Renal pelvis (tissue), 12 donors: ENCODE measurements around the gene CMTM5. TPM values are rescaled to one million over a fixed set of nuclear protein-coding genes. Genes with fewer than 3 reads are reported as not detected.

Experiments
- DNase-seq: peaks from one replicate; pipeline ENCODE4 v3.0.0-alpha.2; 2013
- long read RNA-seq, 16 experiments: transcript quantifications; one replicate each; lab custom pipeline, GENCODE V29; 2026
- polyA plus RNA-seq, 3 donors: library from polyadenylated mRNA; unstranded; fragments of 120-200 nt; gene quantifications; one replicate each; pipeline ENCODE4 v1.2.1, GENCODE V29; 2013; ENCODE audit not compliant: insufficient read length in 3 of 3

Gene CMTM5, protein sequence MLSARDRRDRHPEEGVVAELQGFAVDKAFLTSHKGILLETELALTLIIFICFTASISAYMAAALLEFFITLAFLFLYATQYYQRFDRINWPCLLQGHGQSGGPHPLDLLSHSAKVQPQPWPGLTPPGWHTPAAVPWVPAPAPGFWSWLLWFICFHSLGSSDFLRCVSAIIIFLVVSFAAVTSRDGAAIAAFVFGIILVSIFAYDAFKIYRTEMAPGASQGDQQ
- polyA plus RNA-seq, result 1 to 10 TPM; 2.3 to 3.1 (median 2.6) TPM
- long read RNA-seq, donor 1, partial matches to known transcripts, result 0 of 1 reads
- long read RNA-seq, donor 1, other reads (novel, unspliced or antisense), result 0 of 1 reads
- long read RNA-seq, donor 2, partial matches to known transcripts, result 0 of 2 reads
- long read RNA-seq, donor 2, other reads (novel, unspliced or antisense), result 0 of 2 reads
- long read RNA-seq, donor 3, partial matches to known transcripts, result 0 of 4 reads
- long read RNA-seq, donor 3, other reads (novel, unspliced or antisense), result 0 of 4 reads
- long read RNA-seq, donor 4, partial matches to known transcripts, result 0 of 2 reads
- long read RNA-seq, donor 4, other reads (novel, unspliced or antisense), result 0 of 2 reads
- long read RNA-seq, donor 5, result 0 reads
- long read RNA-seq, donor 6, partial matches to known transcripts, result 0 of 1 reads
- long read RNA-seq, donor 6, other reads (novel, unspliced or antisense), result 0 of 1 reads
- long read RNA-seq, donor 7, partial matches to known transcripts, result 0 of 2 reads
- long read RNA-seq, donor 7, other reads (novel, unspliced or antisense), result 0 of 2 reads
- long read RNA-seq, donor 8, partial matches to known transcripts, result 0 of 2 reads
- long read RNA-seq, donor 8, other reads (novel, unspliced or antisense), result 0 of 2 reads
- long read RNA-seq, donor 9, partial matches to known transcripts, result 0 of 2 reads
- long read RNA-seq, donor 9, other reads (novel, unspliced or antisense), result 0 of 2 reads
- long read RNA-seq, donor 10, partial matches to known transcripts, result 0 of 1 reads
- long read RNA-seq, donor 10, other reads (novel, unspliced or antisense), result 0 of 1 reads
- long read RNA-seq, donor 11, partial matches to known transcripts, result 0 of 1 reads
- long read RNA-seq, donor 11, other reads (novel, unspliced or antisense), result 0 of 1 reads
- long read RNA-seq, donor 12, partial matches to known transcripts, result 0 of 3 reads
- long read RNA-seq, donor 12, other reads (novel, unspliced or antisense), result 0 of 3 reads
- long read RNA-seq, donor 13, partial matches to known transcripts, result 0 of 1 reads
- long read RNA-seq, donor 13, other reads (novel, unspliced or antisense), result 0 of 1 reads
- long read RNA-seq, donor 14, result 0 reads
- long read RNA-seq, donor 15, result 0 reads
- long read RNA-seq, donor 16, partial matches to known transcripts, result 0 of 4 reads
- long read RNA-seq, donor 16, other reads (novel, unspliced or antisense), result 0 of 4 reads

- DNase-seq, result peak; percentile 22
Observed at GRCh38 chr14:23376482-23377197, at the start of gene CMTM5. CMTM5 (plus strand) TSS chr14:23377046; CDS start chr14:23377252, 206 bp downstream.

GRCh38 chr14:23327947-23328744, 48.7 kb upstream of the CMTM5 start:
- peak; percentile 71 for DNase-seq

- no peak for DNase-seq
Observed at GRCh38 chr14:23335623-23336022, 41.2 kb upstream of the CMTM5 start.

- DNase-seq, result no peak
Observed at GRCh38 chr14:23339506-23340268, 37.2 kb upstream of the CMTM5 start.

GRCh38 chr14:23344481-23344880, 32.4 kb upstream of the CMTM5 start:
- no peak for DNase-seq

GRCh38 chr14:23345987-23346692, 30.7 kb upstream of the CMTM5 start:
- DNase-seq, result no peak

GRCh38 chr14:23346693-23347405, 30.0 kb upstream of the CMTM5 start:
- DNase-seq, result no peak

DNA sequence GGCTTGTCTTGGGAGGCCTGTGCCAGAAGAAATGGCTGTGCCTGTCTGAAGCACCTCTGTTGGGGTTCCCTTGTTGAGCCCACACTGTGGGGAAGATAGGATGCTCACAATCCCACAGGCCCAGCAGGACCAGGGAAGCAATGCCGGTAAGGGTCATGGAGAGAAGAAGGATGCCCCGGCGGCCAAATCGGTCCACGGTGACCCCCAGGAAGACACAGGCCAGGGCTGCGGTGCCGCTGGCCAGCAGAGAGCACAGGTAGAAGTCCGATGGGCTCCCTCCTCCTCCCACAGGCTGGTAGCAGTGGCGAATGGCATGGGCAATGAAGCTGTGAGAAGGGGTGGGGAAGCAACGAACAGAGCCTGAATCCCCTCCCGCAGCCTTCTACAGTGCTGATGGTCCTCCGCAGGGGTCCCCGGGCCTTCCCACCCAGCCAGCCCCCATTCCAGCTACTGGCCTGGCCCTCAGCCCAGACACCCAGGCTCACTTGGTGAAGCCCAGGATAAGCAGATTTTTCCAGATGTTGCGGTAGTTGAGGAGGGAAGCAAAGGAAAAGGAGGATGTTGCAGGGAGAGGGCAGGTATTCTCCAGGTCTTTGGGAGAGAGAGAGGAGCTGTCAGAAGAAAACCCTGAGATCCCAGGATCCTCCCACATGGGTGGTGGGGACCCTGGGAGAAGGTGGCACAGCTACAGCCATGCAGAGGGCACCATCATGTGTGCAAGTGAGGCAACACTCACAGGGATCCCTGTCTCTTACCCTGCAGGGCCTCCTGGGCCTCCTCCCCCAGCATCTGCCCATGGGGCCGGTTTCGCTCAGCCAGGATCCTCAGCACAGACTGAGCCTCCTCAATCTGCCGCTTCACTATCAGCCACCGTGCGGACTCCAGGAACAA, 29.2 kb upstream of the CMTM5 start:
- DNase-seq, result no peak

DNA sequence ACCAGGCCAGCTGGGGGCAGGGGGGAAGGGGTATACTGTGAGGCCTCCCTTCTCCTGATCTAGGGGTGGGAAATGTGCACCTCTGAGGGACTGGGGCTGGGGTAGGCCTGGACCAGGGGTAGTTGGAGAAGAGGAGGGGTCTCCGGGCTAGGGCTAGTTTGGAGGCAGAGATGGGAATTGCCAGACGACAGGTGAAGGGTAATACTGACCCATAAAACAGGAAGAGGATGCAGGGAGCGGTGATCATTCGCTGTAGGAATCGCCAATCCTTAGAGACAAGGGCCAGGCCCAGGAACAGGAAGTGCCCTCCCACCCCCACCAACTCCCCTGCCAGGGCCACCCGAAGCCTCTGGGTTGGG, 28.6 kb upstream of the CMTM5 start:
- DNase-seq, result no peak

- DNase-seq, result no peak
Observed at GRCh38 chr14:23349156-23349845, 27.5 kb upstream of the CMTM5 start.

DNA sequence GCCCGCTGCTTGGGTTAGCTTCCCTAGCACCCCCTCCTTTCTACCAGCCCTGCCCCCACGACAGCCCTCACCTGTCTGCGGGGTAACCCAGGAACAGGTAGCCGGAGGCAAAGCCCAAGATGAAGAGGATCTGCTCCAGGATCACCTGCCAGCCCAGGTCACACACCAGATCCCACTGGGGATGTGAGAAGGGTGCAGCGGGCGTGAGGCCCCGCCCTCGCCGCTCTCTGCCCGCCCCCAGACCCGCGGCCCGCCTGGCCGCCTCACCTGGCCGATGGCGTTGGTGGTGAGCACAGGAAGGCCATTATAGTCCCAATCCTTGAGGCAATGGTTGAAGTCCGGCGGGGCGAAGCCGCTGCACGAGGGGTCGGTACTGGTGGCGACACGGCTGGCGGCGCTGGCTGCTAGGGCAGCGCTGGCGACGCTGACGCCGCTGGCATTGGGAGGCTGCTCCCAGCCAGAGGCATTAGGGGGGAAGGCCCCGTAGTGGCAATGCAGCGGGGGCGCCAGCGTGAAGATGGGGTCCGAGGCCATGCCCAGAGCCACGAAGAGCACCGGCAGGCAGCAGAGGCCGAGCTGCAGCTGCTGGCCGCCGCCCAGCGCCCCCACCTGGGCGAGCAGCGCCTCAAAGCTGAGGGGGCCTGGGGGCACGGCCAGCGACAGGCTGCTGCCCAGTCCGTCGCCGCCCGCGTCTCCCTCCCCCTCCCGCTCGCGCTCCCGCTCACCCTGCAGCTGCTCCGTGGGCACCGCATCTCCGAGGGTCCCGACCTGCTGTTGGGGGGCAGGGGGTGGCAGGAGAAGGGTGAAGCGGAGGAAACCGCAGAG, 25.0 kb upstream of the CMTM5 start:
- peak; percentile 24 for DNase-seq

DNA sequence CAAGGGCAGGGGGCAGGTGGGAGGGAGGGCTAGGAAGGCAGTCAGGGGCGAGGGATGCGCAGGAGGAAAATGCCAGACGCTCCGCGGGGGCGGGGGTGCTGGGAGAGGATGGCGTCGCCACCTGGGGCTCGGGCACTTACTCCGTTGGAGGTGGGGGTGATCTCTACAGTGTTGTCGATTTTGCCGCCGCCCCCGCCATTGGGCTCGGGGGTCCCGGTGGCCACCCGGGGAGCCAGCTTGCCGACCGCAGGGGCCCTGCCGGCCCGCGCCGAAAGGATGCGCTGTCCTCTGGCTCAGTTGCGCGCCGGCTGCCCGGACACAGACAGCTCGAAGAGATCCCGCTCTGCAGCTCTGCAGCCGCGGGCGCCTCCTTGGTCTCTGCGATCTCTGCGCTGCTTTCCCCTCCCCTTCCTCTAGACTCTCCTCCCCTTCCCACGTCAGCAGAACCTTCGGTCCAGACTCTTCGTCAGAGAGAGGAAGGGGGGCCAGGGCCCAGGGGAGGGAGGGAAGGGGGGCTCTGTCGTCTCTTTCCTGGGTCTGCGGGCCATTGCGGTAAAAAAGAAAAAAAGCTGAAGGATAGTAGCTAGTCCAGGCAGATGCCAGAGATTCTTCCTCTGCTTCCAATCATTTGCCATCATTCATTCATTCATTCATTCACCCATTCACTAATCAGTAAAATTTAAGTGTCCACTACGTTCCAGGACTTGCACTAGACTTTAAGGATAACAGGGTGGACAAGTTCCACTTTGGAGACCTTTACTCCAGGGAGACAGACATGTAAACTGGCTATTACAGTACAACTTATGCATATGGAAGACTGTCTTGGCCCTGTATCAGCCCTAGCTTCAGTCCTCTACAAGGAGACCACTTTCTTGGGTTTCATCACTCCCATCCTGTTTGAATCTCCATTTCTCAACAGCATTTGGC, 24.1 kb upstream of the CMTM5 start, which contains the start of gene SLC22A17:
Gene SLC22A17 (minus strand): TSS at position 382 of the 927 bp plus-strand sequence.
- DNase-seq, result peak; percentile 90

- DNase-seq, result no peak
Observed at GRCh38 chr14:23353433-23353780, 23.4 kb upstream of the CMTM5 start.

GRCh38 chr14:23354990-23355389, 21.9 kb upstream of the CMTM5 start:
- DNase-seq, result no peak
